ENCODE results near the gene SMAGP. TPM values are rescaled to one million over a fixed set of nuclear protein-coding genes. Genes with fewer than 3 reads are reported as not detected.

The SMAGP gene
- total and polyA plus RNA-seq, 2 of the 13 experiments (the other 11 are each of a cell fraction or from before 2014, with no cell fraction given), result 9.2 TPM

GRCh38 chr12:51269174-51270066 is 795 bp downstream of the SMAGP start (continued):
- TF ChIP-seq UBTF (CRISPR knock-in tag; IDR thresholded peaks at IDR 0.05) (peak; percentile 91), ZNF282 (IDR thresholded peaks at IDR 0.05; ENCODE audit: partially characterized antibody) (no peak), NR2F6 (IDR thresholded peaks at IDR 0.05) (no peak), NR2F6 (CRISPR knock-in tag; IDR thresholded peaks at IDR 0.05) (peak; percentile 63), STAG1 (CRISPR knock-in tag; IDR thresholded peaks at IDR 0.05) (peak; percentile 83), SETDB1 (CRISPR knock-in tag; IDR thresholded peaks at IDR 0.05; ENCODE audit: borderline replicate concordance) (no peak), ZNF879 (CRISPR knock-in tag; IDR thresholded peaks at IDR 0.05) (0 out of 2 replicates have a peak, but pooled peaks have one; percentile 52), PRPF4 (IDR thresholded peaks at IDR 0.05; ENCODE audit: low read depth, low read length, poor library complexity, severe bottlenecking) (no peak), ARID4A (CRISPR knock-in tag; IDR thresholded peaks at IDR 0.05; ENCODE audit: borderline replicate concordance) (peak; percentile 18; the same call in 1 of the 2 replicates), SCMH1 (CRISPR knock-in tag; IDR thresholded peaks at IDR 0.05; ENCODE audit: borderline replicate concordance) (no peak), U2AF1 (optimal IDR thresholded peaks at IDR 0.05; ENCODE audit: low read depth, low read length) (no peak), SNAPC4 (CRISPR knock-in tag; IDR thresholded peaks at IDR 0.05) (peak; percentile 58; the same call in 1 of the 2 replicates), RELA (CRISPR knock-in tag; IDR thresholded peaks at IDR 0.05) (peak; percentile 69; the same call in 1 of the 2 replicates), NONO (IDR thresholded peaks at IDR 0.05) (no peak), NONO (CRISPR knock-in tag; conservative IDR thresholded peaks at IDR 0.05) (no peak)

All from HepG2 (cell line).